ENCODE results near the gene HES1. TPM values are rescaled to one million over a fixed set of nuclear protein-coding genes. Genes with fewer than 3 reads are reported as not detected.

Gene HES1, protein sequence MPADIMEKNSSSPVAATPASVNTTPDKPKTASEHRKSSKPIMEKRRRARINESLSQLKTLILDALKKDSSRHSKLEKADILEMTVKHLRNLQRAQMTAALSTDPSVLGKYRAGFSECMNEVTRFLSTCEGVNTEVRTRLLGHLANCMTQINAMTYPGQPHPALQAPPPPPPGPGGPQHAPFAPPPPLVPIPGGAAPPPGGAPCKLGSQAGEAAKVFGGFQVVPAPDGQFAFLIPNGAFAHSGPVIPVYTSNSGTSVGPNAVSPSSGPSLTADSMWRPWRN
- total RNA-seq = 10 to 100 TPM; 17.4 to 35.0 (median 23.4) TPM
- polyA plus RNA-seq = 10 to 100 TPM; 24.0 to 47.4 (median 45.4) TPM

GRCh38 chr3:194135806-194136518, at the start of gene HES1:
Gene HES1 (plus strand): TSS chr3:194136148. CDS start chr3:194136381, 233 bp downstream.
- H3K9me3 ChIP-seq = no peaks in the 10 kb centered on the region
- H3K36me3 ChIP-seq = no peaks in the 10 kb centered on the region
- peak; percentile 98 for DNase-seq
- H3K4me1 ChIP-seq = peaks cover 0 to 68% (median 58%) of the 10 kb centered on the region in 4 donors
- TF ChIP-seq EP300 (IDR thresholded peaks at IDR 0.05) (peak in 1 of 4 donors; percentile 67), POLR2AphosphoS5 (IDR thresholded peaks at IDR 0.05) (peak; percentile 96 to 99 (median 99)), POLR2A (IDR thresholded peaks at IDR 0.05) (peak; percentile 98)
- TF ChIP-seq, protein P1, sequence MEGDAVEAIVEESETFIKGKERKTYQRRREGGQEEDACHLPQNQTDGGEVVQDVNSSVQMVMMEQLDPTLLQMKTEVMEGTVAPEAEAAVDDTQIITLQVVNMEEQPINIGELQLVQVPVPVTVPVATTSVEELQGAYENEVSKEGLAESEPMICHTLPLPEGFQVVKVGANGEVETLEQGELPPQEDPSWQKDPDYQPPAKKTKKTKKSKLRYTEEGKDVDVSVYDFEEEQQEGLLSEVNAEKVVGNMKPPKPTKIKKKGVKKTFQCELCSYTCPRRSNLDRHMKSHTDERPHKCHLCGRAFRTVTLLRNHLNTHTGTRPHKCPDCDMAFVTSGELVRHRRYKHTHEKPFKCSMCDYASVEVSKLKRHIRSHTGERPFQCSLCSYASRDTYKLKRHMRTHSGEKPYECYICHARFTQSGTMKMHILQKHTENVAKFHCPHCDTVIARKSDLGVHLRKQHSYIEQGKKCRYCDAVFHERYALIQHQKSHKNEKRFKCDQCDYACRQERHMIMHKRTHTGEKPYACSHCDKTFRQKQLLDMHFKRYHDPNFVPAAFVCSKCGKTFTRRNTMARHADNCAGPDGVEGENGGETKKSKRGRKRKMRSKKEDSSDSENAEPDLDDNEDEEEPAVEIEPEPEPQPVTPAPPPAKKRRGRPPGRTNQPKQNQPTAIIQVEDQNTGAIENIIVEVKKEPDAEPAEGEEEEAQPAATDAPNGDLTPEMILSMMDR (IDR thresholded peaks at IDR 0.05) = no peak
- intact Hi-C loops (cut with DNase I) = loop anchor here (2.0 to 5.0 kb wide), 4 partner anchors 65 to 355 kb away; no protein-coding TSS in a partner anchor
- WGBS, 2 donors = 0 to 1% methylated on average over 29 of the region's 29 CpGs
- no peaks in the 10 kb centered on the region for H3K27me3 ChIP-seq
- H3K27ac ChIP-seq = peak within 1 kb of the TSS; percentile 90 to 99 (median 96)
- peak within 1 kb of the TSS; percentile 56 to 68 (median 64) for H3K4me3 ChIP-seq

GRCh38 chr3:194086388-194087075, 49.4 kb upstream of the HES1 start:
- Histone ChIP-seq H3K4me1 (peaks cover 0 to 47% (median 19%) of the 10 kb centered on the region in 4 donors), H3K36me3 (no peaks in the 10 kb centered on the region), H3K4me3 (no peak overlapping the region), H3K9me3 (no peaks in the 10 kb centered on the region), H3K27ac (peak overlapping the region in 2 of 4 donors; percentile 28 to 55), H3K27me3 (no peaks in the 10 kb centered on the region)
- intact Hi-C loops (cut with DNase I) = loop anchor here (5.0 kb wide), 1 partner anchor 46 kb away; no protein-coding TSS in a partner anchor
- DNase-seq = no peak
- TF ChIP-seq POLR2A (IDR thresholded peaks at IDR 0.05) (no peak), EP300 (IDR thresholded peaks at IDR 0.05) (no peak)
- WGBS, 2 donors = 84 to 89% methylated on average over 12 of the region's 12 CpGs

DNA sequence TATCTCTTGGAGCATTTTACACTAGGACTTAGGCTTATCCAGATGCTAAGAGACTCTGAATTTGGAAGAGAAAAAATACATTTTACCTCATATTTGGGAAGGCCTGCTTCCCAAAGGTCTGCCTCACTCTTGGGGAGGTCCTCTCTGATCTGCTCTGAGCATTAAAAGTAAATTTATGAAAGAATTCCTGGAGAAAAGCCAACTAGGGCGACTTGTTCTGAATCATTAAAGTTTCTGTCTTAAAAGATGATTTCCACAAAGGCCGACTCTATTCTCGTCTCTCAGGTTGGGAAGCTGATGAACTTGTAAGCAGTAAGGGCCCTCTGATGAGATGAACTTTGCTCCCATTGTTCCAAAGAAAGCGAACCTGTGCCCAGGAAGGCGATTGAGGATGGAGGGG, 48.7 kb upstream of the HES1 start:
- TF ChIP-seq POLR2A (IDR thresholded peaks at IDR 0.05) (no peak), POLR2AphosphoS5 (IDR thresholded peaks at IDR 0.05) (no peak), EP300 (IDR thresholded peaks at IDR 0.05) (no peak)
- TF ChIP-seq, protein P1 (IDR thresholded peaks at IDR 0.05) = no peak
- DNase-seq = no peak
- H3K9me3 ChIP-seq = no peaks in the 10 kb centered on the region
- H3K36me3 ChIP-seq = no peaks in the 10 kb centered on the region
- 22 to 74% methylated on average over 5 of the region's 5 CpGs for WGBS, 2 donors
- H3K4me3 ChIP-seq = no peak overlapping the region
- H3K27ac ChIP-seq = peak overlapping the region in 2 of 4 donors; percentile 28 to 55
- no peaks in the 10 kb centered on the region for H3K27me3 ChIP-seq
- intact Hi-C loops (cut with DNase I) = loop anchor here (5.0 kb wide), 1 partner anchor 45 kb away; no protein-coding TSS in a partner anchor
- peaks cover 0 to 47% (median 19%) of the 10 kb centered on the region in 4 donors for H3K4me1 ChIP-seq

- Histone ChIP-seq H3K9me3 (no peaks in the 10 kb centered on the region), H3K36me3 (no peaks in the 10 kb centered on the region), H3K4me3 (no peak overlapping the region), H3K27me3 (no peaks in the 10 kb centered on the region), H3K4me1 (peaks cover 0 to 39% (median 19%) of the 10 kb centered on the region in 4 donors), H3K27ac (peak overlapping the region in 1 of 4 donors; percentile 77)
- TF ChIP-seq, protein P1 (IDR thresholded peaks at IDR 0.05) = no peak
- TF ChIP-seq EP300 (IDR thresholded peaks at IDR 0.05) (no peak), POLR2AphosphoS5 (IDR thresholded peaks at IDR 0.05) (no peak), POLR2A (IDR thresholded peaks at IDR 0.05) (no peak)
- WGBS, 2 donors = 90% methylated on average over 11 of the region's 11 CpGs
- intact Hi-C loops (cut with DNase I) = loop anchor here (5.0 kb wide), 1 partner anchor 44 kb away; no protein-coding TSS in a partner anchor
- no peak for DNase-seq
Measured at GRCh38 chr3:194087995-194088855, 47.7 kb upstream of the HES1 start.

All from sigmoid colon (tissue), 7 donors.